Glomerular endothelial cell (primary cell): ENCODE measurements around the gene APEH. TPM values are rescaled to one million over a fixed set of nuclear protein-coding genes. Genes with fewer than 3 reads are reported as not detected.

Experiments used
- DNase-seq: peaks from one replicate; pipeline ENCODE4 v3.0.0-alpha.2; 2011; ENCODE audit warnings: low read depth, low spot score; ENCODE audit errors: extremely low read depth
- total RNA-seq: library from RNA; depleted of rRNA; stranded (reverse); fragments of >200 nt; gene quantifications from 2 replicates; pipeline ENCODE4 v1.2.3, GENCODE V29; 2015

Gene APEH
- total RNA-seq: 58.5 and 73.2 TPM in 2 replicates

- peak; percentile 68 for DNase-seq
Observed at GRCh38 chr3:49673715-49674496, at the start of gene APEH. Gene APEH, plus strand, starts transcription at chr3:49674351. Its CDS starts 51 bp downstream, at chr3:49674402.

GRCh38 chr3:49625071-49625470, 49.1 kb upstream of the APEH start:
- no peak for DNase-seq

GRCh38 chr3:49626101-49626581, 48.0 kb upstream of the APEH start:
- no peak for DNase-seq

GRCh38 chr3:49626796-49627195, 47.4 kb upstream of the APEH start:
- no peak for DNase-seq

GRCh38 chr3:49627634-49628033, 46.5 kb upstream of the APEH start:
- DNase-seq: no peak

GRCh38 chr3:49628249-49628648, 45.9 kb upstream of the APEH start:
- no peak for DNase-seq

GRCh38 chr3:49629451-49629850, 44.7 kb upstream of the APEH start:
- DNase-seq: no peak

- no peak for DNase-seq
Observed at GRCh38 chr3:49629866-49630265, 44.3 kb upstream of the APEH start.

GRCh38 chr3:49630784-49631183, 43.4 kb upstream of the APEH start:
- no peak for DNase-seq

- DNase-seq: no peak
Observed at GRCh38 chr3:49634736-49635135, 39.4 kb upstream of the APEH start.

- DNase-seq: no peak
Observed at GRCh38 chr3:49636883-49637609, 37.1 kb upstream of the APEH start.

GRCh38 chr3:49638445-49638844, 35.7 kb upstream of the APEH start:
- no peak for DNase-seq

GRCh38 chr3:49639551-49639950, 34.6 kb upstream of the APEH start:
- no peak for DNase-seq

GRCh38 chr3:49641292-49641691, 32.9 kb upstream of the APEH start:
- DNase-seq: no peak

- DNase-seq: no peak
Observed at GRCh38 chr3:49641921-49642707, 32.0 kb upstream of the APEH start.

- DNase-seq: no peak
Observed at GRCh38 chr3:49642708-49643145, 31.4 kb upstream of the APEH start.

- no peak for DNase-seq
Observed at GRCh38 chr3:49644684-49645083, 29.5 kb upstream of the APEH start.

- no peak for DNase-seq
Observed at GRCh38 chr3:49646236-49646635, 27.9 kb upstream of the APEH start.

GRCh38 chr3:49647741-49648140, 26.4 kb upstream of the APEH start:
- DNase-seq: no peak

GRCh38 chr3:49648354-49649019, 25.7 kb upstream of the APEH start:
- no peak for DNase-seq

- DNase-seq: no peak
Observed at GRCh38 chr3:49649576-49649975, 24.6 kb upstream of the APEH start.
